ENCODE measurements around the gene CCDC28B. TPM values are rescaled to one million over a fixed set of nuclear protein-coding genes. Genes with fewer than 3 reads are reported as not detected.

Gene CCDC28B
- total and polyA plus RNA-seq, 2 of the 13 experiments (the other 11 are each of a cell fraction or from before 2014, with no cell fraction given) = 2.6 to 3.5 TPM

GRCh38 chr1:32247983-32248889, 47.8 kb downstream of the CCDC28B start (continued):
- peak; percentile 47; the same call in 1 of the 2 replicates for TF ChIP-seq RFX5 (IDR thresholded peaks at IDR 0.05; ENCODE audit: low read depth, low read length)
- peak; percentile 74; the same call in 1 of the 2 replicates for TF ChIP-seq KDM5B (CRISPR knock-in tag; IDR thresholded peaks at IDR 0.05; ENCODE audit: borderline replicate concordance)
- no peak for TF ChIP-seq PHF21A (CRISPR knock-in tag; IDR thresholded peaks at IDR 0.05)
- peak; percentile 84; the same call in 1 of the 2 replicates for TF ChIP-seq KDM3A (CRISPR knock-in tag; IDR thresholded peaks at IDR 0.05; ENCODE audit: low read depth)
- no peak for TF ChIP-seq PLRG1 (conservative IDR thresholded peaks at IDR 0.05)
- peak; percentile 45; the same call in 1 of the 2 replicates for TF ChIP-seq ZNF614 (CRISPR knock-in tag; IDR thresholded peaks at IDR 0.05; ENCODE audit: borderline replicate concordance)
- peak; percentile 42; the same call in 1 of the 2 replicates for TF ChIP-seq RXRB (CRISPR knock-in tag; IDR thresholded peaks at IDR 0.05; ENCODE audit: borderline replicate concordance)
- peak; percentile 80 for TF ChIP-seq PRDM10 (CRISPR knock-in tag; IDR thresholded peaks at IDR 0.05; ENCODE audit: low read depth)
- peak; percentile 32; the same call in 1 of the 2 replicates for TF ChIP-seq YEATS2 (CRISPR knock-in tag; IDR thresholded peaks at IDR 0.05; ENCODE audit: borderline replicate concordance)
- no peak for TF ChIP-seq HNRNPH1 (optimal IDR thresholded peaks at IDR 0.05; ENCODE audit: low read depth, low read length)
- TF ChIP-seq KDM4B (CRISPR knock-in tag; IDR thresholded peaks at IDR 0.05) = peak; percentile 44; the same call in 1 of the 2 replicates
- TF ChIP-seq ZNF776 (CRISPR knock-in tag; IDR thresholded peaks at IDR 0.05) = no peak
- no peak for TF ChIP-seq ZNF841 (CRISPR knock-in tag; IDR thresholded peaks at IDR 0.05; ENCODE audit: borderline replicate concordance)
- TF ChIP-seq RCOR2 (CRISPR knock-in tag; IDR thresholded peaks at IDR 0.05) = peak; percentile 91
- TF ChIP-seq NONO (IDR thresholded peaks at IDR 0.05) = no peak
- peak; percentile 89 for TF ChIP-seq NONO (CRISPR knock-in tag; conservative IDR thresholded peaks at IDR 0.05)
- TF ChIP-seq ZNF749 (CRISPR knock-in tag; IDR thresholded peaks at IDR 0.05; ENCODE audit: borderline replicate concordance) = 0 out of 2 replicates have a peak, but pooled peaks have one; percentile 47
- no peak for TF ChIP-seq KLF15 (CRISPR knock-in tag; IDR thresholded peaks at IDR 0.05; ENCODE audit: borderline replicate concordance)
- TF ChIP-seq TBX2 (CRISPR knock-in tag; IDR thresholded peaks at IDR 0.05; ENCODE audit: borderline replicate concordance) = peak; percentile 37; the same call in 1 of the 2 replicates
- no peak for TF ChIP-seq NFYB (CRISPR knock-in tag; IDR thresholded peaks at IDR 0.05)
- TF ChIP-seq ZSCAN31 (CRISPR knock-in tag; IDR thresholded peaks at IDR 0.05; ENCODE audit: low read depth) = peak; percentile 86; the same call in 1 of the 2 replicates
- peak; percentile 58 for TF ChIP-seq CBX1 (IDR thresholded peaks at IDR 0.05; ENCODE audit: low read depth)
- TF ChIP-seq XRCC5 (optimal IDR thresholded peaks at IDR 0.05; ENCODE audit: low read length) = peak; percentile 84
- TF ChIP-seq ATF4 (CRISPR knock-in tag; IDR thresholded peaks at IDR 0.05) = peak in 1 of 2 experiments; percentile 27; a peak in 1 of 4 replicates
- TF ChIP-seq ZMYM4 (CRISPR knock-in tag; IDR thresholded peaks at IDR 0.05) = no peak
